ENCODE data around the gene KLHL14.
A peak's percentile ranks its signal among the peaks of the same experiment; 100 is the strongest.

The KLHL14 gene

DNA sequence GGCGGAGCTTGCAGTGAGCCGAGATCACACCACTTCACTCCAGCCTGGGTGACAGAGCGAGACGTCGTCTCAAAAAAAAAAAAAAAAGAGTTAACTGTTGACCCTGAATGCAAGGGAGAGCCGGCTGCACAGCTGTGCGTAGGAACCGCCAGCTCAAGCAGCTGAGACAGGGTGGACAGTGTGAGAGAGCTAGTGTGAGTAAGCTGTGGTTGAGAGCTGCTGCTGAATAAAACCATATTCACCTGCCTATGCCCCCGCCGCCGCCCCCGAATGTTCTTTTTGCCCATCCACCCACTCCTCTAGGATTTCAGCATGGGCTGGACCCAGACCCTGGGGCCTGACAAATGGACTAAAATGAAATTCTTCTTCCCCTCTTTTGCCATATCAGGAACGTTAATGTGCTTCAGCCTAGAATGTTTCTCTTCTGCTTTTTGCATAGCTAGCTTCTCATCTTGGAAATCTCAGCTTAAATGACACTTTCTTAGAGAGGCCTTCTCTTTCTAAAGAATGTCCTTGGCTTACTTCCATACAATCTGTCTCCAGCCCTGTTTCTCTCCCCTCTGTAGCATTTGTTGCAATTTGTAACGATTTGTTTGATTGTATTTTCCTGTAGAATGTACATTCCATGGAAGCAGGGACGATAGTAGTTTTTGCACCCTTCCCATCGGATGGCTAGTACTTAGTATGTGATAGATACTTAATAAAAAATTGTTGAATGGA is 142.7 kb downstream of the KLHL14 start:
- no peaks in the 10 kb centered on the region for H3K9me3 ChIP-seq (ENCODE audit: control insufficient read depth, low read length)
- no peaks in the 10 kb centered on the region for H3K79me2 ChIP-seq
- peaks cover 10% of the 10 kb centered on the region for H3K4me1 ChIP-seq
- H3K36me3 ChIP-seq (ENCODE audit: control insufficient read depth, insufficient read depth, low read length) = no peaks in the 10 kb centered on the region
- no peak overlapping the region for H3K9ac ChIP-seq
- H3K27me3 ChIP-seq (ENCODE audit: control insufficient read depth, insufficient read depth, low read length) = no peaks in the 10 kb centered on the region
- H3K27ac ChIP-seq = no peak overlapping the region
- no peak overlapping the region for H3K4me2 ChIP-seq (ENCODE audit: low read length)
- TF ChIP-seq, protein P1, sequence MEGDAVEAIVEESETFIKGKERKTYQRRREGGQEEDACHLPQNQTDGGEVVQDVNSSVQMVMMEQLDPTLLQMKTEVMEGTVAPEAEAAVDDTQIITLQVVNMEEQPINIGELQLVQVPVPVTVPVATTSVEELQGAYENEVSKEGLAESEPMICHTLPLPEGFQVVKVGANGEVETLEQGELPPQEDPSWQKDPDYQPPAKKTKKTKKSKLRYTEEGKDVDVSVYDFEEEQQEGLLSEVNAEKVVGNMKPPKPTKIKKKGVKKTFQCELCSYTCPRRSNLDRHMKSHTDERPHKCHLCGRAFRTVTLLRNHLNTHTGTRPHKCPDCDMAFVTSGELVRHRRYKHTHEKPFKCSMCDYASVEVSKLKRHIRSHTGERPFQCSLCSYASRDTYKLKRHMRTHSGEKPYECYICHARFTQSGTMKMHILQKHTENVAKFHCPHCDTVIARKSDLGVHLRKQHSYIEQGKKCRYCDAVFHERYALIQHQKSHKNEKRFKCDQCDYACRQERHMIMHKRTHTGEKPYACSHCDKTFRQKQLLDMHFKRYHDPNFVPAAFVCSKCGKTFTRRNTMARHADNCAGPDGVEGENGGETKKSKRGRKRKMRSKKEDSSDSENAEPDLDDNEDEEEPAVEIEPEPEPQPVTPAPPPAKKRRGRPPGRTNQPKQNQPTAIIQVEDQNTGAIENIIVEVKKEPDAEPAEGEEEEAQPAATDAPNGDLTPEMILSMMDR (IDR thresholded peaks at IDR 0.05) = no peak
- no peak overlapping the region for H3K4me3 ChIP-seq (ENCODE audit: low read depth, low read length)
- peak overlapping the region; percentile 26 for H2AFZ ChIP-seq

DNA sequence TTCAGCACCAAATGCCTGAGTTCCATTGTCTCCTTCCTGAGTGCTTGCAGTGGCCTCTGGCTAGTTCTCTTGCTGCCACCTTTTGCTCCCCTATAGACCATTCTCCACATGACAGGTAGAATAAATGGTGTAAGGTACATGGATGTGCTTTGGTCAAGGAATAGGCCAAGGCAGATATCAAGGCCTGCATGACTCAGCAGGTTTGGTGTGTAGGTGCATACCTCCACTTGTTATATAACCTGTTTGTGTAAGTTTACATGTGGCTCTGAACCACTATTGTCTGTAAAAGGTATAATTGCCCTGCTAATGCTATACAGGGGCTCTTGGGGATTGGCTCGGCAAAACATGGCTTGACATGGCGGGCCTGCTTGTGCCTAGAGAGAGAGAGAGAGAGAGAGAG is 143.5 kb downstream of the KLHL14 start:
- Histone ChIP-seq H3K4me2 (ENCODE audit: low read length) (no peak overlapping the region), H3K9ac (no peak overlapping the region), H3K4me3 (ENCODE audit: low read depth, low read length) (no peak overlapping the region), H3K4me1 (peaks cover 18% of the 10 kb centered on the region), H3K27me3 (ENCODE audit: control insufficient read depth, insufficient read depth, low read length) (no peaks in the 10 kb centered on the region), H3K9me3 (ENCODE audit: control insufficient read depth, low read length) (no peaks in the 10 kb centered on the region), H2AFZ (no peak overlapping the region), H3K79me2 (no peaks in the 10 kb centered on the region), H3K36me3 (ENCODE audit: control insufficient read depth, insufficient read depth, low read length) (no peaks in the 10 kb centered on the region), H3K27ac (no peak overlapping the region)
- TF ChIP-seq, protein P1 (IDR thresholded peaks at IDR 0.05) = no peak

DNA sequence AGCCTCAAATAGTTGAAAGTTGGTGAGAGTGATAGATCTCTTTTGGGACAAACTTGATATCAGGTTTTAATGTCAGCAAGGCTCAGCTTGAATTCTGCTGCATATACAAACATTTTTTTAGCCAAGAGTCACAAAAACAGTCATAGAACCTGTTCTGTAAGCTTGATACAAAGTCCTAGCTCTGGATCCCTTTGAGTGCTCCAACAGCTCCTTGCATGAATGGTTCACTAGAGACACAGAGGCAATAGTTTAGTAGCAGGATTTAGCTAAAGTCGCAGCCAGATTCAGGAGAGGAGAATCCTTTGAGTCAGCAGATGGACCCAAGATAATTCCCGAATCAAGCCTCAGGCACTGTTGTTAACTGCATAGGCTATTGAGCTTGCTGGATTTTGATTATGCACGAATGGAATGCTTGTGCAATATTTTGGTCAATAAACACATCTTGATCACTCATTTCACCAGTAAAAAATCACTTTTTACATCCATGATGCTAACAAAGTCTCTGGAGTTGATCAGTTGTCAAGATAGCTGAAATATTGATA is 148.6 kb downstream of the KLHL14 start:
- Histone ChIP-seq H3K27me3 (ENCODE audit: control insufficient read depth, insufficient read depth, low read length) (no peaks in the 10 kb centered on the region), H3K27ac (peak overlapping the region; percentile 75), H3K4me3 (ENCODE audit: low read depth, low read length) (no peak overlapping the region), H3K9ac (no peak overlapping the region), H3K4me1 (peaks cover 40% of the 10 kb centered on the region), H3K9me3 (ENCODE audit: control insufficient read depth, low read length) (no peaks in the 10 kb centered on the region), H3K36me3 (ENCODE audit: control insufficient read depth, insufficient read depth, low read length) (no peaks in the 10 kb centered on the region), H3K79me2 (no peaks in the 10 kb centered on the region), H3K4me2 (ENCODE audit: low read length) (peak overlapping the region; percentile 20), H2AFZ (peak overlapping the region; percentile 51)
- TF ChIP-seq, protein P1 (IDR thresholded peaks at IDR 0.05) = no peak

DNA sequence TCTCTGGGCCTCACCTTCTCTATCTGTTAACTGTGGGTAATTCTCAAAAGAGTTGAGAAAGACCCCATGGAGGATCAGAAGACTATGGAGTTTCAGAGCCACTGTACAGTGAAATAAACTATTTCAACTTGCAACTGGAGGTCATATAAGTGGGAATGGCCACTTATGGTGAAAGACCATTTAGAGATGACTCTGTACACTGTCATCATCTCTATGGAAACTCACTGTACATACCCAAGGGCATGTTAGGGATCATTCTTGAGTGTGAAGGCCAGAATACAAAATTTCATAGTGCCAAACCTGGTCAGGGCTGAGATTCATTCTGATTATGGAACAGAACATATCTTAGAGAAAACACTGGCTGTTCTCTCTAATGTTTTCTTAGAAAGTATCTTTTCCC is 149.3 kb downstream of the KLHL14 start:
- no peaks in the 10 kb centered on the region for H3K36me3 ChIP-seq (ENCODE audit: control insufficient read depth, insufficient read depth, low read length)
- H3K4me2 ChIP-seq (ENCODE audit: low read length) = peak overlapping the region; percentile 20
- H3K9ac ChIP-seq = no peak overlapping the region
- peak overlapping the region; percentile 75 for H3K27ac ChIP-seq
- TF ChIP-seq, protein P1 (IDR thresholded peaks at IDR 0.05) = no peak
- H3K4me3 ChIP-seq (ENCODE audit: low read depth, low read length) = no peak overlapping the region
- H3K27me3 ChIP-seq (ENCODE audit: control insufficient read depth, insufficient read depth, low read length) = no peaks in the 10 kb centered on the region
- no peaks in the 10 kb centered on the region for H3K9me3 ChIP-seq (ENCODE audit: control insufficient read depth, low read length)
- H3K4me1 ChIP-seq = peaks cover 47% of the 10 kb centered on the region
- H2AFZ ChIP-seq = no peak overlapping the region
- H3K79me2 ChIP-seq = no peaks in the 10 kb centered on the region

Measured in parathyroid adenoma (tissue), 2 donors.